Smooth muscle cell (in vitro differentiated cells): Measurements from ENCODE around the gene BRPF1. TPM values are rescaled to one million over a fixed set of nuclear protein-coding genes. Genes with fewer than 3 reads are reported as not detected.

Experiments
- DNase-seq: peaks from one replicate; lab custom pipeline; 2025; ENCODE audit not compliant: unreplicated experiment; lab: John Stamatoyannopoulos, UW
- H2AFZ ChIP-seq: fragments of 200-600 bp; sonication (generic); 2 replicates; pipeline ENCODE4 v1.6.0; 2016; ENCODE audit warnings: antibody characterized with exemption, low read depth, mild to moderate bottlenecking
- H3F3A ChIP-seq: fragments of 200-600 bp; sonication (generic); 2 replicates; pipeline ENCODE4 v1.6.0; 2017; ENCODE audit warnings: antibody characterized with exemption, low read depth
- H3K27ac ChIP-seq: fragments of 200-600 bp; sonication (generic); 2 replicates; pipeline ENCODE4 v1.5.1; 2016; ENCODE audit warnings: low read depth, mild to moderate bottlenecking
- H3K27me3 ChIP-seq: fragments of 200-600 bp; sonication (generic); 2 replicates; pipeline ENCODE4 v1.6.1; 2016; ENCODE audit warnings: low read depth, mild to moderate bottlenecking
- H3K36me3 ChIP-seq: fragments of 200-600 bp; sonication (generic); 2 replicates; pipeline ENCODE4 v1.5.1; 2016; ENCODE audit warnings: low read depth
- H3K4me1 ChIP-seq: fragments of 200-600 bp; sonication (generic); 2 replicates; pipeline ENCODE4 v1.5.1; 2016; ENCODE audit warnings: low read depth
- H3K4me2 ChIP-seq: fragments of 200-600 bp; sonication (generic); 2 replicates; pipeline ENCODE4 v1.6.0; 2016; ENCODE audit warnings: mild to moderate bottlenecking
- H3K4me3 ChIP-seq: fragments of 200-600 bp; sonication (generic); 2 replicates; pipeline ENCODE4 v1.5.1; 2016; ENCODE audit warnings: mild to moderate bottlenecking
- H3K79me2 ChIP-seq: fragments of 200-600 bp; sonication (generic); 2 replicates; pipeline ENCODE4 v1.6.0; 2016; ENCODE audit warnings: low read depth, mild to moderate bottlenecking
- H3K9ac ChIP-seq: fragments of 200-600 bp; sonication (generic); 2 replicates; pipeline ENCODE4 v1.6.0; 2016; ENCODE audit warnings: low read depth
- H3K9me3 ChIP-seq: fragments of 200-600 bp; sonication (generic); replicated peaks from 2 replicates; pipeline ENCODE4 v1.5.1; 2016; ENCODE audit warnings: low read depth
- H4K20me1 ChIP-seq: fragments of 200-600 bp; sonication (generic); 2 replicates; pipeline ENCODE4 v1.6.0; 2016; ENCODE audit warnings: low read depth
- CTCF ChIP-seq: fragments of 200-600 bp; sonication (generic); IDR thresholded peaks from 2 replicates; pipeline ENCODE4 v1.5.1; 2017; ENCODE audit warnings: borderline replicate concordance, mild to moderate bottlenecking, antibody characterized with exemption; ENCODE audit not compliant: insufficient read depth, poor library complexity, severe bottlenecking
- WGBS: methylation state at CpG from one replicate; pipeline ENCODE4 v1.1.7; 2016; ENCODE audit warnings: low lambda C conversion rate; 5-methylcytosine and 5-hydroxymethylcytosine counted together
- polyA plus RNA-seq: library from polyadenylated mRNA; unstranded; fragments of >200 nt; fragmentation: Nextera tagmentation; extraction: Ambion mirVana; gene quantifications from 2 replicates; pipeline ENCODE4 v1.2.1, GENCODE V29; 2016
- total RNA-seq: library from RNA; depleted of rRNA; stranded (reverse); fragments of >200 nt; gene quantifications from 2 replicates; pipeline ENCODE4 v1.2.3, GENCODE V29; 2014

Gene BRPF1
- total and polyA plus RNA-seq, 2 experiments from 2014 or later: 13.9 to 17.1 TPM

- H3K79me2 ChIP-seq: no peaks in the 10 kb centered on the region
- no peaks in the 10 kb centered on the region for H3F3A ChIP-seq
- DNase-seq: no peak
- H4K20me1 ChIP-seq: no peaks in the 10 kb centered on the region
- H3K4me2 ChIP-seq: no peak overlapping the region
- H3K9me3 ChIP-seq: no peaks in the 10 kb centered on the region
- no peaks in the 10 kb centered on the region for H3K27me3 ChIP-seq
- 99% methylated on average over 5 of the region's 5 CpGs for WGBS
- H3K36me3 ChIP-seq: no peaks in the 10 kb centered on the region
- peaks cover 3% of the 10 kb centered on the region for H3K4me1 ChIP-seq
- no peak overlapping the region for H3K27ac ChIP-seq
- no peak overlapping the region for H2AFZ ChIP-seq
- no peak for TF ChIP-seq CTCF
- H3K4me3 ChIP-seq: no peak overlapping the region
- H3K9ac ChIP-seq: no peak overlapping the region
Observed at GRCh38 chr3:9692416-9692815, 39.1 kb upstream of the BRPF1 start.

GRCh38 chr3:9695345-9695744 lies 36.2 kb upstream of the BRPF1 start:
- no peaks in the 10 kb centered on the region for H3K9me3 ChIP-seq
- H3F3A ChIP-seq: no peaks in the 10 kb centered on the region
- TF ChIP-seq CTCF: no peak
- no peak overlapping the region for H3K4me2 ChIP-seq
- whole genome bisulfite sequencing: 93% methylated on average over 4 of the region's 4 CpGs
- H3K36me3 ChIP-seq: no peaks in the 10 kb centered on the region
- DNase-seq: no peak
- H3K27me3 ChIP-seq: no peaks in the 10 kb centered on the region
- no peak overlapping the region for H3K9ac ChIP-seq
- H3K4me3 ChIP-seq: no peak overlapping the region
- no peak overlapping the region for H2AFZ ChIP-seq
- H3K27ac ChIP-seq: no peak overlapping the region
- peaks cover 6% of the 10 kb centered on the region for H4K20me1 ChIP-seq
- H3K79me2 ChIP-seq: no peaks in the 10 kb centered on the region
- H3K4me1 ChIP-seq: peaks cover 3% of the 10 kb centered on the region

GRCh38 chr3:9695746-9696145 lies 35.8 kb upstream of the BRPF1 start:
- Histone ChIP-seq H3K27ac (no peak overlapping the region), H3K79me2 (no peaks in the 10 kb centered on the region), H4K20me1 (peaks cover 8% of the 10 kb centered on the region), H3K4me3 (no peak overlapping the region), H2AFZ (no peak overlapping the region), H3K27me3 (no peaks in the 10 kb centered on the region), H3K36me3 (no peaks in the 10 kb centered on the region), H3K9ac (no peak overlapping the region), H3K4me1 (peaks cover 3% of the 10 kb centered on the region), H3K9me3 (no peaks in the 10 kb centered on the region), H3F3A (no peaks in the 10 kb centered on the region), H3K4me2 (no peak overlapping the region)
- TF ChIP-seq CTCF: no peak
- 96% methylated on average over 7 of the region's 7 CpGs for WGBS
- no peak for DNase-seq

GRCh38 chr3:9696480-9697220 lies 34.9 kb upstream of the BRPF1 start:
- Histone ChIP-seq H3K36me3 (no peaks in the 10 kb centered on the region), H3K27ac (no peak overlapping the region), H3K27me3 (no peaks in the 10 kb centered on the region), H3K4me2 (no peak overlapping the region), H2AFZ (no peak overlapping the region), H3K79me2 (no peaks in the 10 kb centered on the region), H3K4me1 (peaks cover 3% of the 10 kb centered on the region), H3K9me3 (no peaks in the 10 kb centered on the region), H4K20me1 (peaks cover 8% of the 10 kb centered on the region), H3K4me3 (no peak overlapping the region), H3F3A (no peaks in the 10 kb centered on the region), H3K9ac (no peak overlapping the region)
- TF ChIP-seq CTCF: no peak
- WGBS: 93% methylated on average over 5 of the region's 5 CpGs
- no peak for DNase-seq
